ENCODE results near the gene MSL1. TPM values are rescaled to one million over a fixed set of nuclear protein-coding genes. Genes with fewer than 3 reads are reported as not detected.

Gene MSL1
- 100 to 1,000 TPM in 2 of 3 donors, 10 to 100 TPM in 1; 99.0 to 124 (median 110) TPM for total RNA-seq
- 121 TPM for total RNA-seq (2013)

GRCh38 chr17:40121181-40122135, at the start of gene MSL1:
TSS of gene MSL1 (plus strand) at chr17:40121971. CDS start at chr17:40122613, 642 bp downstream.
- Histone ChIP-seq H3K27ac (ENCODE audit: low read length) (peak within 1 kb of the TSS; percentile 89), H3K36me3 (ENCODE audit: control insufficient read depth, insufficient read depth, low read length) (peaks cover 6% of the 10 kb centered on the region), H3K9me3 (ENCODE audit: control insufficient read depth, insufficient read depth, low read length) (no peaks in the 10 kb centered on the region), H3K4me1 (ENCODE audit: control insufficient read depth, insufficient read depth, low read length) (peaks cover 23% of the 10 kb centered on the region), H3K27me3 (ENCODE audit: control insufficient read depth, insufficient read depth, low read length) (no peaks in the 10 kb centered on the region), H3K4me3 (ENCODE audit: low read length) (peak within 1 kb of the TSS; percentile 95)
- Mint-ChIP-seq H3K36me3 (no peaks in the 10 kb centered on the region), H3K4me3 (peak within 1 kb of the TSS; percentile 97), H3K4me1 (peaks cover 38 to 40% of the 10 kb centered on the region in 2 donors), H3K27me3 (ENCODE audit: low read depth in 2 of 2) (no peaks in the 10 kb centered on the region), H3K27ac (peak within 1 kb of the TSS; percentile 83 to 85), H3K9me3 (no peaks in the 10 kb centered on the region)
- intact Hi-C loops (cut with micrococcal nuclease), result no loop called here
- ATAC-seq, result peak; percentile 73 to 81 (median 76)
- WGBS (ENCODE audit: insufficient coverage), result 1% methylated on average over 70 of the region's 82 CpGs
- DNase-seq, result peak; percentile 85 to 92
- TF ChIP-seq CTCF (IDR thresholded peaks at IDR 0.05), result no peak

GRCh38 chr17:40072040-40072734, 49.6 kb upstream of the MSL1 start:
- peaks cover 54 to 86% of the 10 kb centered on the region in 2 donors for H3K4me1 Mint-ChIP-seq
- WGBS (ENCODE audit: insufficient coverage), result 60% methylated on average over 19 of the region's 19 CpGs
- H3K27ac ChIP-seq (ENCODE audit: low read length), result peak overlapping the region; percentile 11
- no peaks in the 10 kb centered on the region for H3K27me3 Mint-ChIP-seq (ENCODE audit: low read depth in 2 of 2)
- no peaks in the 10 kb centered on the region for H3K9me3 Mint-ChIP-seq
- H3K4me1 ChIP-seq (ENCODE audit: control insufficient read depth, insufficient read depth, low read length), result peaks cover 70% of the 10 kb centered on the region
- peak overlapping the region in 1 of 2 donors; percentile 95 for H3K27ac Mint-ChIP-seq
- ATAC-seq (no peak), DNase-seq (no peak)
- intact Hi-C loops (cut with micrococcal nuclease), result no loop called here
- no peaks in the 10 kb centered on the region for H3K27me3 ChIP-seq (ENCODE audit: control insufficient read depth, insufficient read depth, low read length)
- H3K36me3 ChIP-seq (ENCODE audit: control insufficient read depth, insufficient read depth, low read length), result peaks cover 9% of the 10 kb centered on the region
- no peak overlapping the region for H3K4me3 Mint-ChIP-seq
- no peak overlapping the region for H3K4me3 ChIP-seq (ENCODE audit: low read length)
- no peaks in the 10 kb centered on the region for H3K36me3 Mint-ChIP-seq
- no peaks in the 10 kb centered on the region for H3K9me3 ChIP-seq (ENCODE audit: control insufficient read depth, insufficient read depth, low read length)
- no peak for TF ChIP-seq CTCF (IDR thresholded peaks at IDR 0.05)

- Mint-ChIP-seq H3K27me3 (ENCODE audit: low read depth in 2 of 2) (no peaks in the 10 kb centered on the region), H3K36me3 (no peaks in the 10 kb centered on the region), H3K4me3 (no peak overlapping the region), H3K27ac (peak overlapping the region in 1 of 2 donors; percentile 70), H3K9me3 (no peaks in the 10 kb centered on the region), H3K4me1 (peaks cover 48 to 80% of the 10 kb centered on the region in 2 donors)
- Histone ChIP-seq H3K27ac (ENCODE audit: low read length) (no peak overlapping the region), H3K4me1 (ENCODE audit: control insufficient read depth, insufficient read depth, low read length) (peaks cover 64% of the 10 kb centered on the region), H3K36me3 (ENCODE audit: control insufficient read depth, insufficient read depth, low read length) (peaks cover 9% of the 10 kb centered on the region), H3K9me3 (ENCODE audit: control insufficient read depth, insufficient read depth, low read length) (no peaks in the 10 kb centered on the region), H3K27me3 (ENCODE audit: control insufficient read depth, insufficient read depth, low read length) (no peaks in the 10 kb centered on the region), H3K4me3 (ENCODE audit: low read length) (no peak overlapping the region)
- DNase-seq (no peak), ATAC-seq (no peak)
- WGBS (ENCODE audit: insufficient coverage), result 78% methylated on average over 7 of the region's 8 CpGs
- no peak for TF ChIP-seq CTCF (IDR thresholded peaks at IDR 0.05)
- intact Hi-C loops (cut with micrococcal nuclease), result no loop called here
These were observed 48.9 kb upstream of the MSL1 start for GRCh38 chr17:40072735-40073346.
